ENCODE measurements around the gene LDLRAD4.
"Not testable (repeated sequence)": the region's sequence is repeated elsewhere in the genome, so short reads cannot be mapped to it uniquely, and the experiment has no call there.

DNA sequence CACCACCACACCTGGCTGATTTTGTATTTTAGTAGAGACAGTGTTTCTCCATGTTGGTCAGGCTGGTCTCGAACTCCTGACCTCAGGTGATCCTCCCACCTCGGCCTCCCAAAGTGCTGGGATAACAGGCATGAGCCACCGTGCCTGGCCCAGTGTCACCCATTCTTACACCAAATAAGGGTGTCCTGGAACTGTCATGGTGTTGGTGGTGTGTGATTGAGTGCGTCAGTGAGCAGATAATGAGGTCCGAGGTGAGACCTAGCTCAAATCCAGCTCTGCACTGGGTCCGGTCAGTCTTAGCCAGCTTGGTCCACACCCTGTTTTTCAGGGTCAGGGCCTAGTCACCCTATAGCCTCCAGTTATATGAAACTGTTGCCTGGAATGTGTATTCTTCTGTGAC lies 270.7 kb downstream of the LDLRAD4 start:
- TF ChIP-seq, protein P1, sequence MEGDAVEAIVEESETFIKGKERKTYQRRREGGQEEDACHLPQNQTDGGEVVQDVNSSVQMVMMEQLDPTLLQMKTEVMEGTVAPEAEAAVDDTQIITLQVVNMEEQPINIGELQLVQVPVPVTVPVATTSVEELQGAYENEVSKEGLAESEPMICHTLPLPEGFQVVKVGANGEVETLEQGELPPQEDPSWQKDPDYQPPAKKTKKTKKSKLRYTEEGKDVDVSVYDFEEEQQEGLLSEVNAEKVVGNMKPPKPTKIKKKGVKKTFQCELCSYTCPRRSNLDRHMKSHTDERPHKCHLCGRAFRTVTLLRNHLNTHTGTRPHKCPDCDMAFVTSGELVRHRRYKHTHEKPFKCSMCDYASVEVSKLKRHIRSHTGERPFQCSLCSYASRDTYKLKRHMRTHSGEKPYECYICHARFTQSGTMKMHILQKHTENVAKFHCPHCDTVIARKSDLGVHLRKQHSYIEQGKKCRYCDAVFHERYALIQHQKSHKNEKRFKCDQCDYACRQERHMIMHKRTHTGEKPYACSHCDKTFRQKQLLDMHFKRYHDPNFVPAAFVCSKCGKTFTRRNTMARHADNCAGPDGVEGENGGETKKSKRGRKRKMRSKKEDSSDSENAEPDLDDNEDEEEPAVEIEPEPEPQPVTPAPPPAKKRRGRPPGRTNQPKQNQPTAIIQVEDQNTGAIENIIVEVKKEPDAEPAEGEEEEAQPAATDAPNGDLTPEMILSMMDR (IDR thresholded peaks at IDR 0.05), result not testable (repeated sequence)
- not testable (repeated sequence) for TF ChIP-seq POLR2A (IDR thresholded peaks at IDR 0.05)
